IgD-negative memory B cell (primary cell): ENCODE results near the gene STK39. TPM values are rescaled to one million over a fixed set of nuclear protein-coding genes. Genes with fewer than 3 reads are reported as not detected.

Experiments
- H3K27ac Mint-ChIP-seq, 3 donors: one replicate each; pipeline ENCODE4 v1.8.0; 2020 to 2022; ENCODE audit warnings: mild to moderate bottlenecking in 3 of 3, mixed read lengths in 3 of 3, moderate library complexity in 1 of 3
- H3K27me3 Mint-ChIP-seq: one replicate; pipeline ENCODE4 v1.8.0; 2021; ENCODE audit warnings: mixed read lengths
- H3K36me3 Mint-ChIP-seq: one replicate; pipeline ENCODE4 v1.8.0; 2020; ENCODE audit warnings: mild to moderate bottlenecking, mixed read lengths
- H3K4me1 Mint-ChIP-seq, 3 donors: one replicate each; pipeline ENCODE4 v1.8.0; 2020 to 2022; ENCODE audit warnings: mixed read lengths in 3 of 3, mild to moderate bottlenecking in 1 of 3
- H3K4me3 Mint-ChIP-seq, 4 donors: one replicate each; pipeline ENCODE4 v1.8.0; 2020 to 2022; ENCODE audit warnings: mild to moderate bottlenecking in 4 of 4, mixed read lengths in 4 of 4, moderate library complexity in 3 of 4
- H3K9me3 Mint-ChIP-seq, 3 donors: one replicate each; pipeline ENCODE4 v1.8.0; 2020 to 2021; ENCODE audit warnings: mixed read lengths in 3 of 3, mild to moderate bottlenecking in 1 of 3
- polyA plus RNA-seq: library from polyadenylated mRNA; unstranded; fragments of 300-500 nt; fragmentation: Illumina TruSeq; gene quantifications from one replicate; pipeline ENCODE4 v1.2.3, GENCODE V29; 2021

The STK39 gene
- polyA plus RNA-seq, 1 donor from 2014 or later, result 1.6 TPM

DNA sequence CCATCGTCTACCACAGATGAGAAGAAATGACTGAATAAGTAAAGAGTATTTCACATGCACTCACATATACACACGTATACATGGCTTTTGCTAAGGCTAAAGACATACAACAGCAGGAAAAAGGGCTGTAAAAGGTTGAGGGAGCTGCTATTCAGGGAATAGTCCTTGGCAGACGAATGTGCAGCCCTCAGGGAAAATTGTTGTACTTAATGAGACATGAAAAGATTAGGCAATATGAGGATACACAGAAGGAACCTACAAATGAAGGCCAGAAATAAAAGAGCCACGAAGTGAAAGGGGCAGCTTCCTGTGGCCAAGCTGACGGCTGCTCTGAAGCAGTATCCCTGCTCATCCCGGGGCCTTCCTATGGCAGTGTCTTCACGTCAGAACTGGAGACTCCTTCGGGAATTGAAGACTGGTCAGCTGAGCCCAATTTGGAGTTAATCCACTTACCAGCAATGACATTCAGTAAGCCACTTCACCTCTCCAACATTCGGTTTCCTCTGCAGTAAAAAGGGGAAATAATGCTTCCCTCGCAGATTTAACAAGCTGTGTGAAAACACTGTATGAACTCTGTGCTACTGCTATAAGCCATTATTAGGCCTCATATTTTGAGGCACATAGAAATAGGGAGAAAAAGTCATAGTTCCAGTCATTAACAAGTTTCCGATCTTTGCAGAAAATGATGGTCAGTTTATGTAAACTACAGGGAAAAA, 221.8 kb downstream of the STK39 start:
- Mint-ChIP-seq H3K27me3 (no peaks in the 10 kb centered on the region), H3K36me3 (peaks cover 6% of the 10 kb centered on the region), H3K9me3 (no peaks in the 10 kb centered on the region), H3K4me3 (no peak overlapping the region), H3K4me1 (peaks cover 7 to 12% (median 9%) of the 10 kb centered on the region in 3 donors), H3K27ac (peak overlapping the region in 1 of 3 donors; percentile 59)

DNA sequence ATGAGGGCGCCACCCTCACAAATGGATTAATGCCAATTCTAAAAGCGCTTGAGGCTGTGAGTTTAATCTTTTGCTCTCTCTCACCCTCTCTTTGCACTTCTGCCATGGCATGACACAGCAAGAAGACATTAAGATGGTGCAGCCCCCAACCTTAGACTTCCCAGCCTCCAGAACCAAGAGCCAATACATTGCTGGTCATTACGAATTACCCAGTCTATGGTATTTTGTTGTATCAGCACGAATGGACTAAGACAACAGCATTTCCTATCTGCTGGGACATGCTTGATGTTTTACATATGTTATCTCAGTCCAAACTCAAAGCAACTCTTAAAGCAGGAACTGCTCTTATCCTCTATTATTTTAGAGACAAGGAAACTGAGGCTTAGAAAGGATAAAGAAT, 222.9 kb downstream of the STK39 start:
- H3K27ac Mint-ChIP-seq, result no peak overlapping the region
- H3K4me1 Mint-ChIP-seq, result peaks cover 7 to 12% (median 9%) of the 10 kb centered on the region in 3 donors
- H3K36me3 Mint-ChIP-seq, result peaks cover 6% of the 10 kb centered on the region

GRCh38 chr2:168021800-168022587, 225.4 kb downstream of the STK39 start:
- no peaks in the 10 kb centered on the region for H3K9me3 Mint-ChIP-seq
- peaks cover 7% of the 10 kb centered on the region for H3K36me3 Mint-ChIP-seq
- no peak overlapping the region for H3K4me3 Mint-ChIP-seq
- H3K27me3 Mint-ChIP-seq, result no peaks in the 10 kb centered on the region
- H3K27ac Mint-ChIP-seq, result no peak overlapping the region
- peaks cover 7 to 12% (median 9%) of the 10 kb centered on the region in 3 donors for H3K4me1 Mint-ChIP-seq

More for the DNA sequence above, 222.9 kb downstream of the STK39 start:
- H3K9me3 Mint-ChIP-seq, result no peaks in the 10 kb centered on the region
- no peak overlapping the region for H3K4me3 Mint-ChIP-seq
- no peaks in the 10 kb centered on the region for H3K27me3 Mint-ChIP-seq

DNA sequence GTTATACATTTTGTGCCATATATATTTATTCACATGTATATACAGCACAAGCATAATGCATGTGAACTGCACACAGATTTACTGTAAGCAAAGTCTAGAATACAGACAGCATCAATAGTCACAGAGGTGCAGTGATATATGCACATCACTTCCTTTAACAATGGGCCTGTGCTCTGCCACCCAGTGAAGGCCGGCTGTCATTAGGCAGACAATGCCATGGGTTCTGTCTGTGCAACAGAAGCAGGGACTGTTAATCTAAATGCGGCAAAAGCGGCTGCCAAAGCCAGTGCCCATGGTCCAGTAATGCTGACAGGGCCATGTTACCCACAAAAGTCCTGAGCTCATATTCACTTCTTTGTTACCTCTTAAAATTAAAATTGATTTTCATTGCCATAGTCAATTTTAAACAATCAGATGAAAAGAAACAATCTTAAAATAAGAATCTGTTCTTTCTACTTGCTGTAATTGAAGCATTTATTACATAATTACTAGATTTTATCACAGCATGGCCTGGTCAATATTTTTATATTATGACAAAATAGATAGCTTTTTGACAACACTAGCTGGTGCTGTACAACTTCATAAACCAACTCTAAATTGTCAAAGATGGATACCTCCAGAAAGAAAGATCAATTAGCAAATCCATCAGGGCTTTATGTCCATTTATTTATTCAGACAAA, 232.0 kb downstream of the STK39 start:
- H3K4me1 Mint-ChIP-seq, result peaks cover 0 to 2% (median 0%) of the 10 kb centered on the region in 3 donors
- H3K9me3 Mint-ChIP-seq, result no peaks in the 10 kb centered on the region
- peak overlapping the region in 1 of 3 donors; percentile 35 for H3K27ac Mint-ChIP-seq
- no peaks in the 10 kb centered on the region for H3K27me3 Mint-ChIP-seq
- no peak overlapping the region for H3K4me3 Mint-ChIP-seq
- peaks cover 4% of the 10 kb centered on the region for H3K36me3 Mint-ChIP-seq

DNA sequence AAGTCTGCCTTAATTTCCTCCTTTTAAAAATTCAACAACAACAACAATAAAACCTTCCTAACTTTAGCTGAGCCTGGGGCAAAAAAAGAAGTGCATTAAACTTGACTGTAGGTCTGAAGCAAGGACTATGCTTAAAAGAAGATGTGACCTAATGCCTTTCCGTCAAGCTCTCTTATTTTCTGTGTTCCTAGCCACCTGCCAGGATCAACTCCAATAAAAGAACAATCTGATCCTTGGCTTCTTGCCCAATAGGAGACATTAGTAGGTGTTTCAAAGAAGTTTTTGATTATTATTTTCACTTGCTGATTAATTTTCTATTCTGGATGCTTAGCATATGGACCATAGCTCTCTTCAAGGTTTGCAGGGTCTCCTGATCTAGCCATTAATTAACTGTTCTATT, 237.5 kb downstream of the STK39 start:
- Mint-ChIP-seq H3K9me3 (no peaks in the 10 kb centered on the region), H3K36me3 (peaks cover 12% of the 10 kb centered on the region), H3K27me3 (no peaks in the 10 kb centered on the region), H3K4me3 (no peak overlapping the region), H3K27ac (no peak overlapping the region), H3K4me1 (peaks cover 0 to 2% (median 0%) of the 10 kb centered on the region in 3 donors)

- H3K4me1 Mint-ChIP-seq, result peaks cover 0 to 1% (median 0%) of the 10 kb centered on the region in 3 donors
- no peaks in the 10 kb centered on the region for H3K9me3 Mint-ChIP-seq
- no peaks in the 10 kb centered on the region for H3K27me3 Mint-ChIP-seq
- no peak overlapping the region for H3K4me3 Mint-ChIP-seq
- no peak overlapping the region for H3K27ac Mint-ChIP-seq
- peaks cover 12% of the 10 kb centered on the region for H3K36me3 Mint-ChIP-seq
These were observed 238.7 kb downstream of the STK39 start for GRCh38 chr2:168008646-168009195.

GRCh38 chr2:168006498-168006897, 240.9 kb downstream of the STK39 start:
- no peaks in the 10 kb centered on the region for H3K27me3 Mint-ChIP-seq
- H3K4me3 Mint-ChIP-seq, result no peak overlapping the region
- no peak overlapping the region for H3K27ac Mint-ChIP-seq
- H3K9me3 Mint-ChIP-seq, result no peaks in the 10 kb centered on the region
- peaks cover 0 to 5% (median 1%) of the 10 kb centered on the region in 3 donors for H3K4me1 Mint-ChIP-seq
- peaks cover 14% of the 10 kb centered on the region for H3K36me3 Mint-ChIP-seq

- no peak overlapping the region for H3K4me3 Mint-ChIP-seq
- no peak overlapping the region for H3K27ac Mint-ChIP-seq
- H3K27me3 Mint-ChIP-seq, result no peaks in the 10 kb centered on the region
- no peaks in the 10 kb centered on the region for H3K9me3 Mint-ChIP-seq
- H3K36me3 Mint-ChIP-seq, result peaks cover 14% of the 10 kb centered on the region
- H3K4me1 Mint-ChIP-seq, result peaks cover 0 to 5% (median 1%) of the 10 kb centered on the region in 3 donors
These were observed 241.8 kb downstream of the STK39 start for GRCh38 chr2:168005586-168005985.

DNA sequence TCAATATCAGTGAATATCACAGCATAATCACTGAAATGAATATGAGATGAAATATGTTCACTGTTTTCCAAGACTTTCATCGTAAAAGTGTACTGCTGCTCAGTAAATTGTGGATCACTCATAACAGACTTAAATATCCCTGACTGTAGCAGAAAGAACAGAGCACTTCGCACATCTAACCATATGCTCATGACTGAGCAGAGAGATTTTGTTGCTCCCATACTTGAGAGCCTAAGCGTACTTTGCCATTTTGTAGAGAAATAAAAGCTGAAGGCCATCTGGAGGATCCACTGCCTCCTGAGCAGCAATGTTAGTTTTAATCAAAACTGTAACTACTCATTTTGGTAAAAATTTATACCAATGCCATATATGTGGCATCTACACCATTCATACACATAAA, 243.5 kb downstream of the STK39 start:
- Mint-ChIP-seq H3K27ac (no peak overlapping the region), H3K4me3 (no peak overlapping the region), H3K36me3 (peaks cover 19% of the 10 kb centered on the region), H3K9me3 (no peaks in the 10 kb centered on the region), H3K4me1 (peaks cover 0 to 5% (median 1%) of the 10 kb centered on the region in 3 donors), H3K27me3 (no peaks in the 10 kb centered on the region)

GRCh38 chr2:168002021-168002553, 245.3 kb downstream of the STK39 start:
- Mint-ChIP-seq H3K27ac (no peak overlapping the region), H3K4me3 (no peak overlapping the region), H3K9me3 (no peaks in the 10 kb centered on the region), H3K4me1 (peaks cover 0 to 5% (median 1%) of the 10 kb centered on the region in 3 donors), H3K27me3 (no peaks in the 10 kb centered on the region), H3K36me3 (peaks cover 12% of the 10 kb centered on the region)

DNA sequence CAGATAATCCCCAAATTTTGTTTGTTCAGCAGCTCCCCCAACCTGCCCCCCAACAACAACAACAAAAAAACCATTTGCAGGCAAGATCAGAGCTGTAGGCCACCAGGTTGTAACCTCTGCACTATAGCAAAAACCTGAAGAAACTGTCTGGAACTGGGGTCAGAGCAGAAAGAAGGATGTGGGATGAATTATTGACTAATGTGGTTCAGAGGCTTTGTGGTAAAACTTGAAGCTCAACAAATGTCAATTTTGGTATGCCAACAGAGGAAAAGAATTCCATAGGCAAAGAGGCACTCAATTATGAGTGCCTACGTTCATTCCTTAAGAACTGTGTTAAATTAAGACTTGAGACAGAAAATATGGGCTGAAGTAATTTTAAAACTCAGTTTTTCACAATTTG, 255.1 kb downstream of the STK39 start:
- Mint-ChIP-seq H3K27me3 (no peaks in the 10 kb centered on the region), H3K4me1 (no peaks in the 10 kb centered on the region), H3K9me3 (no peaks in the 10 kb centered on the region), H3K4me3 (no peak overlapping the region), H3K36me3 (peaks cover 27% of the 10 kb centered on the region), H3K27ac (no peak overlapping the region)

DNA sequence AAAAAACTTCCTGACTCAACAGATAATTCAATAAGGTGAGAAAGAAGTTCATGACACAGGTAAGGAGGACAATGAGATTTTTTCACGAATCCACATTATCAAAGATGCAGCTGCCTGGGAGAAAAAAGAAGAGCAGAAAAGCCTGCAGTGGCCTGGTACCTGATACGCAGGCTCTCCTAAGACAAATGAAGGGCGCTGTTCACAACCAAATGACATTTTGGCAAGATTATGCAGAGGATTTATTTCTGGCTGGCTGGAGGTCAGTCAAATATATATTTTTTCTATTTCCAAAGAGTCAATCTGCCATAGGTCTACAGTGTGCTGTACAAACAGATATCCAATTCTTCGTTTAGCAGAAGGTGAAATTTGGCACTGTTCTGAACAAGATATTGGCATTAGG, 257.3 kb downstream of the STK39 start:
- peaks cover 21% of the 10 kb centered on the region for H3K36me3 Mint-ChIP-seq
- no peaks in the 10 kb centered on the region for H3K27me3 Mint-ChIP-seq
- no peaks in the 10 kb centered on the region for H3K9me3 Mint-ChIP-seq
- H3K4me1 Mint-ChIP-seq, result no peaks in the 10 kb centered on the region
- no peak overlapping the region for H3K4me3 Mint-ChIP-seq
- no peak overlapping the region for H3K27ac Mint-ChIP-seq

GRCh38 chr2:167988296-167988695, 259.1 kb downstream of the STK39 start:
- Mint-ChIP-seq H3K27ac (no peak overlapping the region), H3K4me1 (no peaks in the 10 kb centered on the region), H3K9me3 (no peaks in the 10 kb centered on the region), H3K4me3 (no peak overlapping the region), H3K36me3 (peaks cover 28% of the 10 kb centered on the region), H3K27me3 (no peaks in the 10 kb centered on the region)

DNA sequence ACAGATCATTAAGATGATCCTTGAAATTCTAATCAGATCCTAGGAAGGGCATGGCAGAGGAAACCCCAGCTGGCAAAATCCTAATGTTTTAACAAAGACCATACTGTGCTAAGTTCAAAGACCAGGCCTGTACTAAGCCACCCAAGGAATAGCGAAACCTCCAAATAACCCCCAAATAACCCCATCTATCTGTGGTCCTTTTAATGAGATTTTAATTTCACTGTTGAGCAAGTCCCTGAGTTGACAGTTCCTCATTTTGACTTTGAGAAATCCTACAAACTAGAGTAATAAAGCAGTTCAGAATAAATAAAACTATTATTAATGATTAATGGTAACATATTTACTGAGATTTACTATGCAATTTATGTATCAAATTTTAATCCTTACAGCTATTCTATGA, 259.8 kb downstream of the STK39 start:
- Mint-ChIP-seq H3K4me3 (no peak overlapping the region), H3K27me3 (no peaks in the 10 kb centered on the region), H3K36me3 (peaks cover 29% of the 10 kb centered on the region), H3K9me3 (no peaks in the 10 kb centered on the region), H3K27ac (no peak overlapping the region), H3K4me1 (no peaks in the 10 kb centered on the region)

GRCh38 chr2:167987026-167987425, 260.4 kb downstream of the STK39 start:
- no peak overlapping the region for H3K4me3 Mint-ChIP-seq
- peaks cover 26% of the 10 kb centered on the region for H3K36me3 Mint-ChIP-seq
- no peaks in the 10 kb centered on the region for H3K4me1 Mint-ChIP-seq
- no peaks in the 10 kb centered on the region for H3K27me3 Mint-ChIP-seq
- no peak overlapping the region for H3K27ac Mint-ChIP-seq
- no peaks in the 10 kb centered on the region for H3K9me3 Mint-ChIP-seq
